Stomach (tissue), 19 donors: ENCODE results near the gene KPTN. TPM values are rescaled to one million over a fixed set of nuclear protein-coding genes. Genes with fewer than 3 reads are reported as not detected.
A peak's percentile ranks its signal among the peaks of the same experiment; 100 is the strongest.

ENCODE experiments used
- DNase-seq, 2 donors: peaks; one replicate each; pipeline versions ENCODE4 v3.0.0 to v3.0.0-alpha.2; 2013 to 2019
- H3K27ac ChIP-seq, 5 donors: fragments of 200-600 bp in 4 of 5; sonication (generic) in 4 of 5; one replicate each; pipeline ENCODE4 v1.5.1; 2013 to 2019; ENCODE audit warnings: mild to moderate bottlenecking in 1 of 5, moderate library complexity in 1 of 5
- H3K27me3 ChIP-seq, 3 donors: fragments of 200-600 bp; sonication (generic); one replicate each; pipeline ENCODE4 v1.5.1; 2017 to 2019; ENCODE audit warnings: mixed run types in 1 of 3
- H3K36me3 ChIP-seq, 4 donors: fragments of 200-600 bp; sonication (generic); 1 replicate in 3 of 4; 2 replicates in 1 of 4; pipeline ENCODE4 v1.5.1; 2016 to 2019
- H3K4me1 ChIP-seq, 4 donors: fragments of 200-600 bp; sonication (generic); one replicate each; pipeline ENCODE4 v1.5.1; 2016 to 2019
- H3K4me3 ChIP-seq, 4 donors: fragments of 200-600 bp; sonication (generic) in 3 of 4; one replicate each; pipeline ENCODE4 v1.5.1; 2016 to 2019; ENCODE audit warnings: mild to moderate bottlenecking in 1 of 4
- H3K9me3 ChIP-seq, 4 donors: fragments of 200-600 bp; sonication (generic); one replicate each; pipeline ENCODE4 v1.5.1; 2016 to 2019
- EP300 ChIP-seq: sonication (generic); formaldehyde crosslinking; IDR thresholded peaks from one replicate; pipeline ENCODE4 v1.6.1; 2017; ENCODE audit warnings: antibody characterized with exemption
- POLR2A ChIP-seq, 4 donors: fragments of 450-650 bp; IDR thresholded peaks; one replicate each; pipeline ENCODE4 v1.6.1; 2016; ENCODE audit warnings: antibody characterized with exemption in 4 of 4, control low read depth in 2 of 4, mild to moderate bottlenecking in 1 of 4, moderate library complexity in 1 of 4
- POLR2AphosphoS5 ChIP-seq, 3 donors: sonication (generic); formaldehyde crosslinking; IDR thresholded peaks; one replicate each; pipeline ENCODE4 v1.6.1; 2016; ENCODE audit warnings: antibody characterized with exemption in 3 of 3
- WGBS, 5 donors: extraction: QIAGEN DNeasy Blood & Tissue Kit in 3 of 5; methylation state at CpG; one replicate each; pipeline versions ENCODE4 v1.1.5 to v1.1.7; 2013 to 2018; 5-methylcytosine and 5-hydroxymethylcytosine counted together
- intact Hi-C: fragments of 100-400 bp; cut with DNase I; formaldehyde crosslinking; loops from one replicate; pipeline ENCODE4 v1.15.1; 2023; ENCODE audit warnings: low total_unique reads
- long read RNA-seq, 10 donors: transcript quantifications; one replicate each; lab custom pipeline, GENCODE V29; 2026
- polyA plus RNA-seq, 3 donors: library from polyadenylated mRNA; stranded (reverse); fragments of 200-250 nt; gene quantifications; one replicate each; pipeline ENCODE4 v1.2.3, GENCODE V29; 2013
- total RNA-seq, 5 donors: library from RNA; depleted of rRNA; stranded (reverse); fragments of >200 nt; gene quantifications; one replicate each; pipeline versions ENCODE4 v1.1.0 to v1.2.3, GENCODE V29; 2014 to 2016
- TF ChIP-seq, protein P1 (sequence below), 7 experiments: fragments of 450-650 bp in 4 of 7; fragments of 200-600 bp in 3 of 7; sonication (generic) in 3 of 7; IDR thresholded peaks; one replicate each; pipeline ENCODE4 v1.5.1; 2016 to 2019; ENCODE audit warnings: antibody characterized with exemption in 7 of 7, control low read depth in 2 of 7, mild to moderate bottlenecking in 1 of 7
- donor health status: healthy with polysubstance abuse.
- donor health status: Bipolar disorder and iron deficiency.
- donor health status: healthy.

The KPTN gene
- 10 to 100 TPM in 3 of 5 donors, 1 to 10 TPM in 2; 3.2 to 28.0 (median 18.3) TPM for total RNA-seq
- polyA plus RNA-seq: 10 to 100 TPM in 2 of 3 donors, 1 to 10 TPM in 1; 6.4 to 23.4 (median 21.5) TPM
- long read RNA-seq, donor 1: 0 reads
- long read RNA-seq, donor 2, partial matches to known transcripts: 0 of 3 reads
- long read RNA-seq, donor 2, other reads (novel, unspliced or antisense): 0 of 3 reads
- long read RNA-seq, donor 3, partial matches to known transcripts: 0 of 2 reads
- long read RNA-seq, donor 3, other reads (novel, unspliced or antisense): 0 of 2 reads
- long read RNA-seq, donor 4: 0 reads
- long read RNA-seq, donor 5, partial matches to known transcripts: 0 of 4 reads
- long read RNA-seq, donor 5, other reads (novel, unspliced or antisense): 0 of 4 reads
- long read RNA-seq, donor 6, partial matches to known transcripts: 0 of 2 reads
- long read RNA-seq, donor 6, other reads (novel, unspliced or antisense): 0 of 2 reads
- long read RNA-seq, donor 7, partial matches to known transcripts: 0 of 2 reads
- long read RNA-seq, donor 7, other reads (novel, unspliced or antisense): 0 of 2 reads
- long read RNA-seq, donor 8, partial matches to known transcripts: 0 of 2 reads
- long read RNA-seq, donor 8, other reads (novel, unspliced or antisense): 0 of 2 reads
- long read RNA-seq, donor 9, partial matches to known transcripts: 0 of 1 reads
- long read RNA-seq, donor 9, other reads (novel, unspliced or antisense): 0 of 1 reads
- long read RNA-seq, donor 10: 0 reads

DNA sequence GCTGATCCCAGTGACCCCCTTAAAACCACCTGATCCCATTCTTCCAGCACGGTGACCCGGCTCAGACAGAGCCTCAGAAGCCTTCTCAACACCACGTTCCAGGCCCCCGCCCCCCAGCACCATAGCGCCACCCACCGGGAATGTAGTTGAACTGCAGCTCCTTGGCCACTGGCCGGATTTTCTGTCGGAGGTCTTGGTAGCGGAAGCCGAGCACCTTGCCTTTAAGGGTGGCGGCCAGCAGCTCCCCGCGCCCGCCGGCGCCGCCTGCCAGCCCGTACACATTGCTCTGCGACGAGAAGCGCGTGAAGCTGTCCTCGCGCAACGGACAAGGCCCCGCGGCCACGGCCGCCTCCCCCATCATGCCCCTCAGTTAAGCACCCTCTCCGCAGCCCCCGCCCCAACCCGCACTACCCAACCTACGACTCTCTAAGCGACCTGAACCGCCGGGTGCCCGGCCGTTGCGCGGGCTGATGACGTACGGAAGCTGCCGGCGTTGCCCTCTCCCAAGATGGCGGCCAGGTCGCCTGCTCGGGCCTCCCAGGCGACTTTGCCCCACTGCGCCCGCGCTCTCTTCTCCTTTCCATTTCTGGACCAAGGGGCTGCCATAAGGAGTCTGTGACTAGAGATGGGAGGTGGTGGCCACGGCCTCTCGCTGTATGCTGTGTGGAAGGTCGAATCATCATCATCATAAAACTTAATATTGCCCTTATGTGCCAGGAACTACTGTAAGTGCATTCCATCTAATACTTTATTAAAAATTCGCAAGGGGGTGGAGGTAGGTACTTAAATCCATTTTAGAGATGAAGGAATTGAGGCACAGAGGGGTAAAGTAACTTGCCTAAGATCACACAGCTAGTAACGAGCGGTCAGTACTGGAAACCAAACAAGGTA lies at the start of gene KPTN:
Gene KPTN (minus strand): TSS at position 420 of the 891 bp plus-strand sequence. CDS start 59 bp downstream, at position 361.
- no peak for TF ChIP-seq EP300
- peak; percentile 17 to 75 (median 43) for TF ChIP-seq POLR2AphosphoS5 (IDR thresholded peaks at IDR 0.05)
- TF ChIP-seq, protein P1, sequence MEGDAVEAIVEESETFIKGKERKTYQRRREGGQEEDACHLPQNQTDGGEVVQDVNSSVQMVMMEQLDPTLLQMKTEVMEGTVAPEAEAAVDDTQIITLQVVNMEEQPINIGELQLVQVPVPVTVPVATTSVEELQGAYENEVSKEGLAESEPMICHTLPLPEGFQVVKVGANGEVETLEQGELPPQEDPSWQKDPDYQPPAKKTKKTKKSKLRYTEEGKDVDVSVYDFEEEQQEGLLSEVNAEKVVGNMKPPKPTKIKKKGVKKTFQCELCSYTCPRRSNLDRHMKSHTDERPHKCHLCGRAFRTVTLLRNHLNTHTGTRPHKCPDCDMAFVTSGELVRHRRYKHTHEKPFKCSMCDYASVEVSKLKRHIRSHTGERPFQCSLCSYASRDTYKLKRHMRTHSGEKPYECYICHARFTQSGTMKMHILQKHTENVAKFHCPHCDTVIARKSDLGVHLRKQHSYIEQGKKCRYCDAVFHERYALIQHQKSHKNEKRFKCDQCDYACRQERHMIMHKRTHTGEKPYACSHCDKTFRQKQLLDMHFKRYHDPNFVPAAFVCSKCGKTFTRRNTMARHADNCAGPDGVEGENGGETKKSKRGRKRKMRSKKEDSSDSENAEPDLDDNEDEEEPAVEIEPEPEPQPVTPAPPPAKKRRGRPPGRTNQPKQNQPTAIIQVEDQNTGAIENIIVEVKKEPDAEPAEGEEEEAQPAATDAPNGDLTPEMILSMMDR (IDR thresholded peaks at IDR 0.05): peak in 6 of 7 experiments; percentile 12 to 93 (median 84)
- no peak for TF ChIP-seq POLR2A (IDR thresholded peaks at IDR 0.05)
- H3K9me3 ChIP-seq: no peaks in the 10 kb centered on the region
- H3K36me3 ChIP-seq: peaks cover 14 to 32% (median 29%) of the 10 kb centered on the region in 4 donors
- intact Hi-C loops: no loop called here
- DNase-seq: peak; percentile 90 to 97
- H3K4me1 ChIP-seq: peaks cover 16 to 33% (median 22%) of the 10 kb centered on the region in 4 donors
- peak within 1 kb of the TSS; percentile 89 to 96 (median 95) for H3K27ac ChIP-seq
- peak within 1 kb of the TSS; percentile 60 to 72 (median 67) for H3K4me3 ChIP-seq
- 1 to 2% (median 1%) methylated on average over 30 to 57 of the region's 57 CpGs for WGBS, 5 donors
- peaks cover 0 to 11% (median 0%) of the 10 kb centered on the region in 3 donors for H3K27me3 ChIP-seq

DNA sequence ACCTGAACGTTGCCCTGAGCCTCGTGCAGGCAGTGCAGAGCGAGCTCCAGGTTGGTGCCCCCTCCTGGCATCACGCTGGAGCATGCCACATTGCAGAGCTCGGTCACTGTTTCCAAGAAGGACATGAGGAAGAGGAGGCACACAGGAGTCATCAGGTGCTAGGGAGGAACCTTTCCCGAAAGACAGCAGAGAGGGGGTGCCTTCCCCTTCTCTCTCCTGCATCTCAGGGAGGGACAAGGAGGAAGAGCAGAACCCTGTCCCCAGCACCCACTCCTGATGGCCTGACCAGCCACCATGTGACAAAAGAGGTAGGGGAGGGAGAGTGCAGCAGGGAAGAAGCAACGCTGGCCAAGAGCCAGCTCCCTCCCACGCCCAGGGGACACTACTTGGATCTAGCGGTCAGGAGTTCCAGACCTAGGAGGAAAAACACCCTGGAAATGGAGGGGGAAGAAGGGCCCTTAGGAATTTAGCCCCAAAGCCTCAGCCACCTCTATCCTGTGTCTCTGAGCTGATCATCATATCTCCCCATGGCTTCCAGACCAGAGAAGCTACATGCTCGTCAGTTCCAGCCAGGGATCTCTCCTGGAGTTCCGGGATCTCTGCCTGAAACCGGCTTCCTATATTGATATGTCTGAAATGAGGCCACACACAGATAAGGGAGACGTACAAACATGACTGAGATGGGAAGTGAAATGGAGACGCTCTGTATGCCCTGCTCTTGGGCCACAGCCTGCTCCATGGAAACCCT lies 47.8 kb upstream of the KPTN start:
- no peak for DNase-seq
- WGBS, 5 donors: 32 to 50% (median 36%) methylated on average over 9 to 14 of the region's 14 CpGs
- Histone ChIP-seq H3K4me1 (no peaks in the 10 kb centered on the region), H3K27me3 (peaks cover 0 to 10% (median 0%) of the 10 kb centered on the region in 3 donors), H3K27ac (no peak overlapping the region), H3K9me3 (no peaks in the 10 kb centered on the region), H3K4me3 (no peak overlapping the region), H3K36me3 (no peaks in the 10 kb centered on the region)
- intact Hi-C loops: no loop called here
- TF ChIP-seq POLR2AphosphoS5 (IDR thresholded peaks at IDR 0.05): no peak
- TF ChIP-seq EP300: no peak
- TF ChIP-seq, protein P1 (IDR thresholded peaks at IDR 0.05): no peak
- TF ChIP-seq POLR2A (IDR thresholded peaks at IDR 0.05): no peak

DNA sequence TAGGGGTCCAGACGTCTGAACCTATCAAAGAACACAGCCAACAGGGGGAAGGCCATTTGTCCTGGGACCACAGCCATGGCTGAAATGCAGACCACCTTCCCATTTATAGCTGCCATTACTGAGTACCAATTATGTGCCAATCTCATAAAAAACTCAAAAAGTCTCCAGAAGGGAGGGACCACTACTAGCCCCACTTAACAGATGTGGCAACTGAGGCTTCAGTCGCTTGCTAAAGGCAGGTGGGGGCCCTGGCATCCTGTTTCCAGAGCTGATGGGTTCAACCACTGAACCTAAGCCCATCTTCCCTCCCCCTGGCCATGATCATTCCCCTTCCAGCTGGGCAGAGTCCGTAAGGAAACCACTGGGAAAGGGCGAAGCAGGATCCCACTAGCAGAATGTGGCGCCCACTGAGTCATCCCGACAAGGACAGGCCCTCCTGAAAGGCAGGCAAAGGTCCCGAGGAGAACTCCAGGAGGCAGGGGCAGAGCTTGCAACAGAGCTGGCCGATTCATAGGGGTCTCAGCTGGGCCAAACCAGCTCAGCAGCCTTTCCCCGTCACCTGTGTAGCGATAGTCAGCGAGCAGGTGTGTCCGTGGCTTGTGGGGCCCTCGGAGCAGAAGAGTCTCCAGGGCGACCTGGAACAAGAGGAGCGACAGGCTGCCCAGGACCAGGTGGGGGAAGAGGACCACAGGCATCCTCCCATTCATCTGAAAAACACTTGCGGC lies 45.2 kb upstream of the KPTN start:
- TF ChIP-seq POLR2A (IDR thresholded peaks at IDR 0.05) (no peak), EP300 (no peak), POLR2AphosphoS5 (IDR thresholded peaks at IDR 0.05) (no peak)
- TF ChIP-seq, protein P1 (IDR thresholded peaks at IDR 0.05): no peak
- no peak overlapping the region for H3K27ac ChIP-seq
- no peaks in the 10 kb centered on the region for H3K36me3 ChIP-seq
- H3K4me3 ChIP-seq: no peak overlapping the region
- 68 to 76% (median 70%) methylated on average over 11 to 16 of the region's 16 CpGs for WGBS, 5 donors
- peaks cover 0 to 10% (median 0%) of the 10 kb centered on the region in 3 donors for H3K27me3 ChIP-seq
- no peak for DNase-seq
- no peaks in the 10 kb centered on the region for H3K4me1 ChIP-seq
- intact Hi-C loops: no loop called here
- no peaks in the 10 kb centered on the region for H3K9me3 ChIP-seq
